ENCODE measurements around the gene KDM3B. TPM values are rescaled to one million over a fixed set of nuclear protein-coding genes. Genes with fewer than 3 reads are reported as not detected.

KDM3B gene
- total and polyA plus RNA-seq, 7 donors: 11.7 to 58.3 (median 52.7) TPM

DNA sequence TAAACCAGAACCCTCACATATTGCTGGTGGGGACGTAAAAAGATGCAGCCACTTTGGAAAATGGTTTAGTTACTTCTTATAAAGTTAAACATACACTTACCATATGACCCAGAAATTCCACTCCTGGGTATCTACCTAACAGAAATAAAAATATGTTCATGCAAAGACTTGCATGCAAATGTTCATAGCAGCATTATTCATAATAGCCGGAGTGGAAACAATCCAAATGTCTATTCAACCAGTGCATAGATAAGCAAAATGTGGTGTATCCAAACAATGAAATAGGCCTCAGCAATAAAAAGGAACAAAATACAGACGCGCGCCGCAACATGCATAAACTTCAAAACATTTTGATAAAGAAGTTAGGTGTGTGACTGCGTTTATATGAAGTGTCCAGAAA, 124.4 kb downstream of the KDM3B start:
- whole genome bisulfite sequencing, 3 donors: 92 to 94% (median 93%) methylated on average over 7 of the region's 7 CpGs
- intact Hi-C loops (cut with DNase I): no loop called here
- H3K9me3 ChIP-seq: no peaks in the 10 kb centered on the region
- H3K4me3 ChIP-seq: no peak overlapping the region
- H3K4me1 ChIP-seq: no peaks in the 10 kb centered on the region
- ATAC-seq: no peak
- TF ChIP-seq, protein P1, sequence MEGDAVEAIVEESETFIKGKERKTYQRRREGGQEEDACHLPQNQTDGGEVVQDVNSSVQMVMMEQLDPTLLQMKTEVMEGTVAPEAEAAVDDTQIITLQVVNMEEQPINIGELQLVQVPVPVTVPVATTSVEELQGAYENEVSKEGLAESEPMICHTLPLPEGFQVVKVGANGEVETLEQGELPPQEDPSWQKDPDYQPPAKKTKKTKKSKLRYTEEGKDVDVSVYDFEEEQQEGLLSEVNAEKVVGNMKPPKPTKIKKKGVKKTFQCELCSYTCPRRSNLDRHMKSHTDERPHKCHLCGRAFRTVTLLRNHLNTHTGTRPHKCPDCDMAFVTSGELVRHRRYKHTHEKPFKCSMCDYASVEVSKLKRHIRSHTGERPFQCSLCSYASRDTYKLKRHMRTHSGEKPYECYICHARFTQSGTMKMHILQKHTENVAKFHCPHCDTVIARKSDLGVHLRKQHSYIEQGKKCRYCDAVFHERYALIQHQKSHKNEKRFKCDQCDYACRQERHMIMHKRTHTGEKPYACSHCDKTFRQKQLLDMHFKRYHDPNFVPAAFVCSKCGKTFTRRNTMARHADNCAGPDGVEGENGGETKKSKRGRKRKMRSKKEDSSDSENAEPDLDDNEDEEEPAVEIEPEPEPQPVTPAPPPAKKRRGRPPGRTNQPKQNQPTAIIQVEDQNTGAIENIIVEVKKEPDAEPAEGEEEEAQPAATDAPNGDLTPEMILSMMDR (IDR thresholded peaks at IDR 0.05): no peak
- no peaks in the 10 kb centered on the region for H3K27me3 ChIP-seq (ENCODE audit: insufficient read depth in 3 of 3, low read length in 2 of 3)
- DNase-seq: no peak
- H3K36me3 ChIP-seq (ENCODE audit: insufficient read depth in 1 of 2, low read depth in 1 of 2): no peaks in the 10 kb centered on the region
- no peak overlapping the region for H3K27ac ChIP-seq

DNA sequence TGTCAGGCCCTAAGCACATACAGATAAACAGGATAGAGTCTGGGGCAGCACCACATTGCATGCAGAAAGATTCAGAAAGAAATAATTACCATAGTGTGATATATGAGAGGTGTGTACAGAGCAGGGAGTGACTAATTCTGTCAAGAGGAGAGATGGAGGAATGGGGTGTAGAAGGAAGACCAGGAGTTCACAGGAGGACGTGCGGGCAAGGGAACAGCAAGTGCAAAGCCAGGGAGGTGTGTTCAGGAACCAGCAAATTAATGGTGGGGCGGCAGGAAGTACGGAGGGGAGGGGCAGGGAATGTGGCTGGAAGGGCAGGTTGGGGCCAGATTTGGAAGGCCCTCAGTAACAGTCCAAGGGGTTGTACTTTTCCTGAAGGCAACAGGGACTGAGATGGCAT, 130.2 kb downstream of the KDM3B start:
- Histone ChIP-seq H3K27ac (no peak overlapping the region), H3K4me3 (no peak overlapping the region), H3K36me3 (ENCODE audit: insufficient read depth in 1 of 2, low read depth in 1 of 2) (no peaks in the 10 kb centered on the region), H3K27me3 (ENCODE audit: insufficient read depth in 3 of 3, low read length in 2 of 3) (no peaks in the 10 kb centered on the region), H3K9me3 (no peaks in the 10 kb centered on the region), H3K4me1 (no peaks in the 10 kb centered on the region)
- DNase-seq (no peak), ATAC-seq (no peak)
- WGBS, 3 donors: 59 to 66% (median 64%) methylated on average over 4 of the region's 4 CpGs
- intact Hi-C loops (cut with DNase I): no loop called here
- TF ChIP-seq, protein P1 (IDR thresholded peaks at IDR 0.05): no peak

Other genes with a start within 250 kb of the KDM3B start
- 1 to 10 TPM in 2 of 4 donors, under 1 TPM in 2; 0.65 to 1.2 (median 0.96) TPM for gene NME5, start 213.3 kb upstream of the KDM3B start, total RNA-seq
- gene NME5, start 213.3 kb upstream of the KDM3B start, polyA plus RNA-seq: under 1 TPM; 0.31 to 0.92 (median 0.32) TPM
- gene BRD8, start 174.1 kb upstream of the KDM3B start, total RNA-seq: 10 to 100 TPM; 21.9 to 30.6 (median 27.6) TPM
- gene BRD8, start 174.1 kb upstream of the KDM3B start, polyA plus RNA-seq: 10 to 100 TPM; 18.0 to 47.6 (median 24.3) TPM
- gene KIF20A, start 173.6 kb upstream of the KDM3B start, total RNA-seq: under 1 TPM in 2 of 4 donors, not detected in 2; 0.12 to 0.17 TPM
- under 1 TPM; 0.01 to 0.14 (median 0.07) TPM for gene KIF20A, start 173.6 kb upstream of the KDM3B start, polyA plus RNA-seq
- gene CDC23, start 139.4 kb upstream of the KDM3B start, total RNA-seq: 10 to 100 TPM in 3 of 4 donors, 1 to 10 TPM in 1; 9.2 to 15.0 (median 13.5) TPM
- 10 to 100 TPM in 2 of 3 donors, 1 to 10 TPM in 1; 7.2 to 14.3 (median 13.4) TPM for gene CDC23, start 139.4 kb upstream of the KDM3B start, polyA plus RNA-seq
- gene GFRA3, start 78.1 kb upstream of the KDM3B start, total RNA-seq: under 1 TPM in 2 of 4 donors, not detected in 2; 0.15 to 0.17 TPM
- gene GFRA3, start 78.1 kb upstream of the KDM3B start, polyA plus RNA-seq: under 1 TPM; 0.04 to 0.10 (median 0.10) TPM
- gene CDC25C, start 20.9 kb upstream of the KDM3B start, total RNA-seq: not detected
- under 1 TPM in 1 of 3 donors, not detected in 2; 0.12 TPM for gene CDC25C, start 20.9 kb upstream of the KDM3B start, polyA plus RNA-seq
- 10 to 100 TPM; 35.9 to 57.6 (median 36.9) TPM for gene FAM53C, start 14.4 kb upstream of the KDM3B start, total RNA-seq
- gene FAM53C, start 14.4 kb upstream of the KDM3B start, polyA plus RNA-seq: 10 to 100 TPM; 10.8 to 50.3 (median 23.5) TPM
- 1 to 10 TPM; 1.3 to 6.6 (median 3.1) TPM for gene REEP2, start 86.4 kb downstream of the KDM3B start, total RNA-seq
- 1 to 10 TPM in 2 of 3 donors, under 1 TPM in 1; 0.85 to 3.4 (median 1.5) TPM for gene REEP2, start 86.4 kb downstream of the KDM3B start, polyA plus RNA-seq
- gene EGR1, start 112.8 kb downstream of the KDM3B start, total RNA-seq: 100 to 1,000 TPM in 2 of 4 donors, 10 to 100 TPM in 1, 1 to 10 TPM in 1; 10.0 to 171 (median 74.8) TPM
- gene EGR1, start 112.8 kb downstream of the KDM3B start, polyA plus RNA-seq: 100 to 1,000 TPM in 1 of 3 donors, 10 to 100 TPM in 2; 12.0 to 168 (median 14.9) TPM
- gene ETF1, start 190.6 kb downstream of the KDM3B start, total RNA-seq: 100 to 1,000 TPM in 3 of 4 donors, 10 to 100 TPM in 1; 84.2 to 174 (median 150) TPM
- 100 to 1,000 TPM in 2 of 3 donors, 10 to 100 TPM in 1; 72.3 to 212 (median 157) TPM for gene ETF1, start 190.6 kb downstream of the KDM3B start, polyA plus RNA-seq
- gene HSPA9, start 222.7 kb downstream of the KDM3B start, total RNA-seq: 100 to 1,000 TPM; 321 to 498 (median 441) TPM
- gene HSPA9, start 222.7 kb downstream of the KDM3B start, polyA plus RNA-seq: 100 to 1,000 TPM; 289 to 718 (median 626) TPM

Data from psoas muscle (tissue), 8 donors.